CD4-positive, alpha-beta T cell (primary cell): ENCODE data around the gene KCNMB4. TPM values are rescaled to one million over a fixed set of nuclear protein-coding genes. Genes with fewer than 3 reads are reported as not detected.

Experiments
- ATAC-seq: fragments of 200-7000 bp; cut with Tn5 transposase; one replicate; pipeline ENCODE4 v1.10.0; 2022; ENCODE audit warnings: mild to moderate bottlenecking; ENCODE audit not compliant: poor library complexity
- CTCF ChIA-PET: fragments of 350-600 bp; sonication (Branson Sonifier 250); formaldehyde crosslinking; loops from one replicate; lab custom pipeline; 2021; ENCODE audit warnings: antibody characterized with exemption, inconsistent platforms; lab: Charles Lee
- POLR2A ChIA-PET: fragments of 350-600 bp; sonication (Branson Sonifier 250); formaldehyde crosslinking; loops from one replicate; lab custom pipeline; 2021; ENCODE audit warnings: antibody characterized with exemption, inconsistent platforms; lab: Charles Lee
- DNase-seq, 14 experiments: peaks; one replicate each; pipeline ENCODE4 v3.0.0-alpha.2; 2013 to 2020; ENCODE audit warnings: mixed read lengths in 2 of 14
- H3K27ac ChIP-seq, 2 donors: one replicate each; pipeline versions ENCODE4 v1.5.1 to v1.7.0; 2013; ENCODE audit warnings: low read length in 2 of 2, low read depth in 1 of 2, mild to moderate bottlenecking in 1 of 2
- H3K27me3 ChIP-seq, 2 experiments: 1 replicate in 1 of 2; 2 replicates in 1 of 2; pipeline versions ENCODE4 v1.6.1 to v1.7.0; 2013; ENCODE audit warnings: low read length in 2 of 2, control low read depth in 1 of 2, mild to moderate bottlenecking in 1 of 2, moderate library complexity in 1 of 2; ENCODE audit not compliant: insufficient read depth in 2 of 2, control insufficient read depth in 1 of 2
- H3K36me3 ChIP-seq: one replicate; pipeline ENCODE4 v1.6.1; 2013; ENCODE audit warnings: low read length, control low read depth; ENCODE audit not compliant: insufficient read depth
- H3K4me1 ChIP-seq: one replicate; pipeline ENCODE4 v1.6.1; 2013; ENCODE audit warnings: low read length, control low read depth; ENCODE audit not compliant: insufficient read depth
- H3K4me3 ChIP-seq: one replicate; pipeline ENCODE4 v1.5.1; 2013; ENCODE audit warnings: mild to moderate bottlenecking, low read length, moderate library complexity
- H3K9me3 ChIP-seq, 2 experiments: 1 replicate in 1 of 2; 2 replicates in 1 of 2; pipeline versions ENCODE4 v1.6.1 to v1.7.0; 2013; ENCODE audit warnings: low read length in 2 of 2, mild to moderate bottlenecking in 2 of 2, control low read depth in 1 of 2, moderate library complexity in 1 of 2; ENCODE audit not compliant: control insufficient read depth in 1 of 2, insufficient read depth in 1 of 2
- H3K27ac Mint-ChIP-seq: one replicate; pipeline ENCODE4 v1.8.0; 2020; ENCODE audit warnings: mixed read lengths
- H3K27me3 Mint-ChIP-seq: one replicate; pipeline ENCODE4 v1.8.0; 2021; ENCODE audit warnings: mixed read lengths
- H3K36me3 Mint-ChIP-seq: one replicate; pipeline ENCODE4 v1.8.0; 2021; ENCODE audit warnings: low read depth, mixed read lengths
- H3K4me1 Mint-ChIP-seq: one replicate; pipeline ENCODE4 v1.8.0; 2021; ENCODE audit warnings: low read depth, mixed read lengths
- H3K4me3 Mint-ChIP-seq: one replicate; pipeline ENCODE4 v1.8.0; 2020; ENCODE audit warnings: mild to moderate bottlenecking, mixed read lengths
- H3K9me3 Mint-ChIP-seq: one replicate; pipeline ENCODE4 v1.8.0; 2020; ENCODE audit warnings: mixed read lengths
- intact Hi-C, 2 experiments: fragments of 100-400 bp; cut with DNase I in 1 of 2; cut with micrococcal nuclease in 1 of 2; formaldehyde crosslinking; loops; one replicate each; pipeline versions ENCODE4 v1.15.1 to v1.9.0; 2023 to 2025; cut with DNase I, micrococcal nuclease
- total RNA-seq, 174 experiments: library from RNA in 2 of 174; stranded (reverse) in 2 of 174; gene quantifications; one replicate each; pipeline ENCODE4 v1.2.3 and lab custom pipeline; 2021 to 2026
- TF ChIP-seq, protein P1 (sequence below): fragments of 200-600 bp; IDR thresholded peaks from one replicate; pipeline ENCODE4 v1.8.0; 2022; ENCODE audit warnings: antibody characterized with exemption, mild to moderate bottlenecking

Gene KCNMB4
- total RNA-seq, 2 experiments from 2014 or later, result 0.53 to 0.71 TPM

DNA sequence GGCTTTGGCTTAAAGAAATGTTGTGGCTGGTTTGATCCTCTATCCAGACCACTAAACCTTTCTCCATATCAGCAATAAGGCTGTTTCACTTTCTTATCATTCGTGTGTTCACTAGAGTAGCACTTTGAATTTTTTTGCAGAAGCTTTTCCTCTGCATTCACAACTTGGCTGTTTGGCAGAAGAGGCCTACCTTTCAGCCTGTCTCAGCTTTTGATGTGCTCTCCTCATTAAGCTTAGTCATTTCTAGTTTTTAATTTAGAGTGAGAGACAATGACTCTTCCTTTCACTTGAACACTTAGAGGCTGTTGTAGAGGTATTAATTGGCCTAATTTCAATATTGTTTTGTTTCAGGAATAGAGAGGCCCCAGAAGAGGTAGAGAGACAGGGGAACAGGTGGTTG, 13.8 kb downstream of the KCNMB4 start:
- H3K4me1 Mint-ChIP-seq, result no peaks in the 10 kb centered on the region
- no peaks in the 10 kb centered on the region for H3K27me3 Mint-ChIP-seq
- H3K9me3 ChIP-seq, result no peaks in the 10 kb centered on the region
- CTCF ChIA-PET, result no interaction called here
- ATAC-seq, result no peak
- intact Hi-C loops, result no loop called here
- no peak overlapping the region for H3K4me3 ChIP-seq
- H3K27ac ChIP-seq, result no peak overlapping the region
- no peaks in the 10 kb centered on the region for H3K36me3 ChIP-seq
- H3K27ac Mint-ChIP-seq, result no peak overlapping the region
- DNase-seq, result no peak
- H3K9me3 Mint-ChIP-seq, result peaks cover 2% of the 10 kb centered on the region
- POLR2A ChIA-PET, result no interaction called here
- no peak overlapping the region for H3K4me3 Mint-ChIP-seq
- H3K4me1 ChIP-seq, result no peaks in the 10 kb centered on the region
- no peaks in the 10 kb centered on the region for H3K27me3 ChIP-seq
- TF ChIP-seq, protein P1, sequence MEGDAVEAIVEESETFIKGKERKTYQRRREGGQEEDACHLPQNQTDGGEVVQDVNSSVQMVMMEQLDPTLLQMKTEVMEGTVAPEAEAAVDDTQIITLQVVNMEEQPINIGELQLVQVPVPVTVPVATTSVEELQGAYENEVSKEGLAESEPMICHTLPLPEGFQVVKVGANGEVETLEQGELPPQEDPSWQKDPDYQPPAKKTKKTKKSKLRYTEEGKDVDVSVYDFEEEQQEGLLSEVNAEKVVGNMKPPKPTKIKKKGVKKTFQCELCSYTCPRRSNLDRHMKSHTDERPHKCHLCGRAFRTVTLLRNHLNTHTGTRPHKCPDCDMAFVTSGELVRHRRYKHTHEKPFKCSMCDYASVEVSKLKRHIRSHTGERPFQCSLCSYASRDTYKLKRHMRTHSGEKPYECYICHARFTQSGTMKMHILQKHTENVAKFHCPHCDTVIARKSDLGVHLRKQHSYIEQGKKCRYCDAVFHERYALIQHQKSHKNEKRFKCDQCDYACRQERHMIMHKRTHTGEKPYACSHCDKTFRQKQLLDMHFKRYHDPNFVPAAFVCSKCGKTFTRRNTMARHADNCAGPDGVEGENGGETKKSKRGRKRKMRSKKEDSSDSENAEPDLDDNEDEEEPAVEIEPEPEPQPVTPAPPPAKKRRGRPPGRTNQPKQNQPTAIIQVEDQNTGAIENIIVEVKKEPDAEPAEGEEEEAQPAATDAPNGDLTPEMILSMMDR, result no peak
- no peaks in the 10 kb centered on the region for H3K36me3 Mint-ChIP-seq

DNA sequence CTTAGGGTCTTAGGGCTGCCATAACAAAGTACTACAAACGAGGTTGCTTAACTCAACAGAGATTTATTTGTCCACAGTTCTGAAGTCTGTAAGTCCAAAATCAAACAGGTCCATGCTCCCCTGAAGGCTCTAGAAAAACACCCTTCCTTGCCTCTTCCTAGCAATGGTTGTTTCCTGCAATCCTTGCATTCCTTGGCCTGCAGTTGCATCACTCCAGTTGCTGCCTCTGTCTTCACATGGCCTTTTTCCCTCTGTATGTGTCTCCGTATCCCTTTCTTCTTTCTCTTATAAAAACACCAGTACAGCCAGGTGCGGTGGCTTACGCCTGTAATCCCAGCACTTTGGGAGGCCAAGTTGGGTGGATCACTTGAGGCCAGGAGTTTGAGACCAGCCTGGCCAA, 17.4 kb downstream of the KCNMB4 start:
- no peak overlapping the region for H3K4me3 Mint-ChIP-seq
- ChIA-PET CTCF (no interaction called here), POLR2A (no interaction called here)

DNA sequence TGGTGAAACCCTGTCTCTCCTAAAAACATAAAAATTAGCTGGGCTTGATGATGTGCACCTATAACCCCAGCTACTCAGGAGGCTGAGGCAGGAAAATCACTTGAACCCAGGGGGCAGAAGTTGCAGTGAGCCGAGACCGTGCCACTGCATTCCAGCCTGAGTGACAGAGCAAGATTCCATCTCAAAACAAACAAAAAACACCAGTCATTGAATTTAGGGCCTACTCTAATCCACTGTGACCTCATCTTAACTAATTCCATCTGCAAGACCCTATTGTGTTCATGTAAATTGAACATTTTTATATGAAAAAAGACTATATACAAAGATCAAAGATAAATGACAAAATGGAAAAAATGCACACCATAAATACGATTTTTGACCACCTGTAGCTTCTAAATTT, 17.8 kb downstream of the KCNMB4 start:
- no peak overlapping the region for H3K4me3 Mint-ChIP-seq
- H3K36me3 Mint-ChIP-seq, result no peaks in the 10 kb centered on the region
- H3K36me3 ChIP-seq, result no peaks in the 10 kb centered on the region
- H3K9me3 ChIP-seq, result no peaks in the 10 kb centered on the region
- intact Hi-C loops, result no loop called here
- TF ChIP-seq, protein P1, result no peak
- ATAC-seq (no peak), DNase-seq (no peak)
- H3K27me3 Mint-ChIP-seq, result no peaks in the 10 kb centered on the region
- H3K4me1 ChIP-seq, result no peaks in the 10 kb centered on the region
- no peak overlapping the region for H3K4me3 ChIP-seq
- H3K9me3 Mint-ChIP-seq, result no peaks in the 10 kb centered on the region
- CTCF ChIA-PET, result no interaction called here
- no peaks in the 10 kb centered on the region for H3K27me3 ChIP-seq
- POLR2A ChIA-PET, result no interaction called here
- H3K4me1 Mint-ChIP-seq, result no peaks in the 10 kb centered on the region
- no peak overlapping the region for H3K27ac ChIP-seq
- no peak overlapping the region for H3K27ac Mint-ChIP-seq

More for the DNA sequence above, 17.4 kb downstream of the KCNMB4 start:
- H3K27ac Mint-ChIP-seq, result no peak overlapping the region
- H3K36me3 Mint-ChIP-seq, result no peaks in the 10 kb centered on the region
- H3K36me3 ChIP-seq, result no peaks in the 10 kb centered on the region
- no peaks in the 10 kb centered on the region for H3K27me3 ChIP-seq
- H3K4me1 Mint-ChIP-seq, result no peaks in the 10 kb centered on the region
- H3K9me3 ChIP-seq, result no peaks in the 10 kb centered on the region
- intact Hi-C loops, result no loop called here
- no peaks in the 10 kb centered on the region for H3K27me3 Mint-ChIP-seq
- H3K27ac ChIP-seq, result no peak overlapping the region
- DNase-seq (no peak), ATAC-seq (no peak)
- no peaks in the 10 kb centered on the region for H3K9me3 Mint-ChIP-seq
- H3K4me1 ChIP-seq, result no peaks in the 10 kb centered on the region
- no peak overlapping the region for H3K4me3 ChIP-seq
- TF ChIP-seq, protein P1, result no peak
